CD1c-positive myeloid dendritic cell (primary cell): Measurements from ENCODE around the gene ZNF396.
A peak's percentile ranks its signal among the peaks of the same experiment; 100 is the strongest.

Source experiments
- DNase-seq: peaks from one replicate; pipeline ENCODE4 v3.0.0-alpha.2; 2016; ENCODE audit errors: extremely low spot score

The ZNF396 gene

GRCh38 chr18:35376742-35377695, at the start of gene ZNF396:
TSS of gene ZNF396 (minus strand) at chr18:35377337. CDS start at chr18:35374292, 3,045 bp downstream.
- peak; percentile 88 for DNase-seq

- DNase-seq, result no peak
Measured at GRCh38 chr18:35426786-35427185, 49.6 kb upstream of the ZNF396 start.

GRCh38 chr18:35424356-35424755, 47.2 kb upstream of the ZNF396 start:
- DNase-seq, result no peak

- DNase-seq, result no peak
Measured at GRCh38 chr18:35422237-35422636, 45.1 kb upstream of the ZNF396 start.

- DNase-seq, result no peak
Measured at GRCh38 chr18:35418610-35419009, 41.5 kb upstream of the ZNF396 start.

GRCh38 chr18:35417223-35417622, 40.1 kb upstream of the ZNF396 start:
- no peak for DNase-seq

- DNase-seq, result peak; percentile 86
Measured at GRCh38 chr18:35415511-35416073, 38.5 kb upstream of the ZNF396 start.

- DNase-seq, result no peak
Measured at GRCh38 chr18:35413163-35413511, 36.0 kb upstream of the ZNF396 start.

GRCh38 chr18:35411625-35412351, 34.7 kb upstream of the ZNF396 start:
- DNase-seq, result no peak

GRCh38 chr18:35410561-35410960, 33.4 kb upstream of the ZNF396 start:
- no peak for DNase-seq

- DNase-seq, result peak; percentile 37
Measured at GRCh38 chr18:35409911-35410310, 32.8 kb upstream of the ZNF396 start.

GRCh38 chr18:35408843-35409261, 31.7 kb upstream of the ZNF396 start:
- DNase-seq, result no peak

- peak; percentile 82 for DNase-seq
Measured at GRCh38 chr18:35407871-35408481, 30.8 kb upstream of the ZNF396 start.

GRCh38 chr18:35406666-35407065, 29.5 kb upstream of the ZNF396 start:
- no peak for DNase-seq

- no peak for DNase-seq
Measured at GRCh38 chr18:35397976-35398375, 20.8 kb upstream of the ZNF396 start.

- no peak for DNase-seq
Measured at GRCh38 chr18:35393716-35394115, 16.6 kb upstream of the ZNF396 start.

GRCh38 chr18:35392375-35392774, 15.2 kb upstream of the ZNF396 start:
- no peak for DNase-seq

- DNase-seq, result peak; percentile 42
Measured at GRCh38 chr18:35390951-35391700, 14.0 kb upstream of the ZNF396 start.

- no peak for DNase-seq
Measured at GRCh38 chr18:35389095-35389618, 12.0 kb upstream of the ZNF396 start.

GRCh38 chr18:35387152-35387571, 10.0 kb upstream of the ZNF396 start:
- DNase-seq, result no peak

- peak; percentile 85 for DNase-seq
Measured at GRCh38 chr18:35386600-35387100, 9.5 kb upstream of the ZNF396 start.
